Measurements from ENCODE around the gene OR1J4.

- TF ChIP-seq ZNF549 (CRISPR knock-in tag; IDR thresholded peaks at IDR 0.05), result no peak
- TF ChIP-seq U2AF2 (IDR thresholded peaks at IDR 0.05; ENCODE audit: low read depth, low read length), result no peak
- TF ChIP-seq NKX3-1 (CRISPR knock-in tag; IDR thresholded peaks at IDR 0.05), result no peak
- TF ChIP-seq FOSL2 (CRISPR knock-in tag; IDR thresholded peaks at IDR 0.05), result no peak
- no peak for TF ChIP-seq SOX6 (IDR thresholded peaks at IDR 0.05)
- TF ChIP-seq SOX6 (CRISPR knock-in tag; IDR thresholded peaks at IDR 0.05), result no peak
- TF ChIP-seq TEF (CRISPR knock-in tag; IDR thresholded peaks at IDR 0.05), result no peak
- no peak for TF ChIP-seq YY1 (IDR thresholded peaks at IDR 0.05; ENCODE audit: insufficient read depth, insufficient replicate concordance, low read depth, low read length)
- no peak for TF ChIP-seq POLR2G (IDR thresholded peaks at IDR 0.05; ENCODE audit: low read depth, low read length)
- TF ChIP-seq POLR2A (IDR thresholded peaks at IDR 0.05; ENCODE audit: insufficient read depth in 1 of 2, low read depth in 2 of 2, low read length in 2 of 2), result no peak
- no peak for TF ChIP-seq PCBP1 (IDR thresholded peaks at IDR 0.05; ENCODE audit: borderline replicate concordance, low read depth, low read length)
- no peak for TF ChIP-seq POLR2AphosphoS5 (IDR thresholded peaks at IDR 0.05; ENCODE audit: low read depth, low read length)
Measured at GRCh38 chr9:122518841-122519240, at the start of gene OR1J4.
